ENCODE results near the gene MYL6B.

DNA sequence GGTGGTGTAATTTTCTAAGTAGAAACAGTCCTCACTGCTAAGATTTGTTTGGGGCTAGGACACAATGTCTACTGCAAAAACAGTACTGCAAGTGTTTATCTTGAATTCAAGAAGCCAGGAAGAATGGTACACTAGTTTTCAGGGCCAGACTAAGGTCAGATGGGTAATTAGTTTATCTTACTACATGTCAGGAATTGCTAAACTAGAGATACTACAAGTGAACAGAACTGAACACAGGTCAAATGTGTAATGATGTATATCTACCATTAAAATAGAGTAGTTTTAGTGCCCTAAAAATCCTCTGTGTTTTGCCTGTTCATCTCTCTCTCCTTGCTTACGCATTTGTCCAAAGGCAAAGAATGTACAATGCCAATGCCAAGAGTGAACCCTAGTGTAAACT lies 38.3 kb upstream of the MYL6B start:
- no peak for TF ChIP-seq GATA3 (IDR thresholded peaks at IDR 0.05; ENCODE audit: borderline replicate concordance)
- TF ChIP-seq, protein P1, sequence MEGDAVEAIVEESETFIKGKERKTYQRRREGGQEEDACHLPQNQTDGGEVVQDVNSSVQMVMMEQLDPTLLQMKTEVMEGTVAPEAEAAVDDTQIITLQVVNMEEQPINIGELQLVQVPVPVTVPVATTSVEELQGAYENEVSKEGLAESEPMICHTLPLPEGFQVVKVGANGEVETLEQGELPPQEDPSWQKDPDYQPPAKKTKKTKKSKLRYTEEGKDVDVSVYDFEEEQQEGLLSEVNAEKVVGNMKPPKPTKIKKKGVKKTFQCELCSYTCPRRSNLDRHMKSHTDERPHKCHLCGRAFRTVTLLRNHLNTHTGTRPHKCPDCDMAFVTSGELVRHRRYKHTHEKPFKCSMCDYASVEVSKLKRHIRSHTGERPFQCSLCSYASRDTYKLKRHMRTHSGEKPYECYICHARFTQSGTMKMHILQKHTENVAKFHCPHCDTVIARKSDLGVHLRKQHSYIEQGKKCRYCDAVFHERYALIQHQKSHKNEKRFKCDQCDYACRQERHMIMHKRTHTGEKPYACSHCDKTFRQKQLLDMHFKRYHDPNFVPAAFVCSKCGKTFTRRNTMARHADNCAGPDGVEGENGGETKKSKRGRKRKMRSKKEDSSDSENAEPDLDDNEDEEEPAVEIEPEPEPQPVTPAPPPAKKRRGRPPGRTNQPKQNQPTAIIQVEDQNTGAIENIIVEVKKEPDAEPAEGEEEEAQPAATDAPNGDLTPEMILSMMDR (IDR thresholded peaks at IDR 0.05), result no peak
- TF ChIP-seq, protein P2, sequence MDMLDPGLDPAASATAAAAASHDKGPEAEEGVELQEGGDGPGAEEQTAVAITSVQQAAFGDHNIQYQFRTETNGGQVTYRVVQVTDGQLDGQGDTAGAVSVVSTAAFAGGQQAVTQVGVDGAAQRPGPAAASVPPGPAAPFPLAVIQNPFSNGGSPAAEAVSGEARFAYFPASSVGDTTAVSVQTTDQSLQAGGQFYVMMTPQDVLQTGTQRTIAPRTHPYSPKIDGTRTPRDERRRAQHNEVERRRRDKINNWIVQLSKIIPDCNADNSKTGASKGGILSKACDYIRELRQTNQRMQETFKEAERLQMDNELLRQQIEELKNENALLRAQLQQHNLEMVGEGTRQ (IDR thresholded peaks at IDR 0.05), result no peak
- TF ChIP-seq CEBPB (IDR thresholded peaks at IDR 0.05), result no peak
- TF ChIP-seq POLR2AphosphoS2 (conservative IDR thresholded peaks at IDR 0.05; ENCODE audit: low read length), result 0 out of 2 replicates have a peak, but pooled peaks have one; percentile 68
- TF ChIP-seq POLR2A (IDR thresholded peaks at IDR 0.05; ENCODE audit: low read length), result no peak
- no peak for TF ChIP-seq EP300 (IDR thresholded peaks at IDR 0.05)
- TF ChIP-seq PBX3 (IDR thresholded peaks at IDR 0.05), result no peak
- no peak for TF ChIP-seq MAFK (IDR thresholded peaks at IDR 0.05; ENCODE audit: partially characterized antibody)
- no peak for TF ChIP-seq RCOR1 (IDR thresholded peaks at IDR 0.05; ENCODE audit: low read depth, low read length)
- TF ChIP-seq, protein P3, sequence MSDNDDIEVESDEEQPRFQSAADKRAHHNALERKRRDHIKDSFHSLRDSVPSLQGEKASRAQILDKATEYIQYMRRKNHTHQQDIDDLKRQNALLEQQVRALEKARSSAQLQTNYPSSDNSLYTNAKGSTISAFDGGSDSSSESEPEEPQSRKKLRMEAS (IDR thresholded peaks at IDR 0.05), result no peak
- no peak for TF ChIP-seq RAD21 (conservative IDR thresholded peaks at IDR 0.05 in 1 of 2, IDR thresholded peaks at IDR 0.05 in 1 of 2)
